Hematopoietic multipotent progenitor cell treated with erythropoietin and hydrocortisone succinate and interleukin-3 and kit ligand, for 8 days (in vitro differentiated cells): ENCODE data around the gene LRRK2.
"Not testable (repeated sequence)": the region's sequence is repeated elsewhere in the genome, so short reads cannot be mapped to it uniquely, and the experiment has no call there.

Experiments
- DNase-seq: peaks from one replicate; pipeline ENCODE4 v3.0.0-alpha.2; 2015

Gene LRRK2

GRCh38 chr12:40248585-40249297, 23.9 kb downstream of the LRRK2 start:
- DNase-seq, result no peak

DNA sequence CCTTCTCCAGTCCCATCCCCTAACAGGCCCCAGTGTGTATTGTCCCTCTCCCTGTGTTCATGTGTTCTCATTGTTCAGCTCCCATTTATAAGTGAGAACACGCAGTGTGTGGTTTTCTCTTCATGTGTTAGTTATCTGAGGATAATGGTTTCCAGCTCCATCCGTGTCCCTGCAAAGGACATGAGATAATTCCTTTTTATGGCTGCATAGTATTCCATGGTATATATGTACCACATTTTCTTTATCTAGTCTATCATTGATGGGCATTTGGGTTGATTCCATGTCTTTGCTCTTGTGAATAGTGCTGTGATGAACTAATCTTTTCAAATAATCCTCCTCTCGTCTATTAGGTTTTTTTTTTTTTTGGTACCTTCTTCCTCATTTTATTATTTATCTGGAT, 25.9 kb downstream of the LRRK2 start:
- DNase-seq, result not testable (repeated sequence)

GRCh38 chr12:40253936-40254335, 29.1 kb downstream of the LRRK2 start:
- DNase-seq, result no peak

DNA sequence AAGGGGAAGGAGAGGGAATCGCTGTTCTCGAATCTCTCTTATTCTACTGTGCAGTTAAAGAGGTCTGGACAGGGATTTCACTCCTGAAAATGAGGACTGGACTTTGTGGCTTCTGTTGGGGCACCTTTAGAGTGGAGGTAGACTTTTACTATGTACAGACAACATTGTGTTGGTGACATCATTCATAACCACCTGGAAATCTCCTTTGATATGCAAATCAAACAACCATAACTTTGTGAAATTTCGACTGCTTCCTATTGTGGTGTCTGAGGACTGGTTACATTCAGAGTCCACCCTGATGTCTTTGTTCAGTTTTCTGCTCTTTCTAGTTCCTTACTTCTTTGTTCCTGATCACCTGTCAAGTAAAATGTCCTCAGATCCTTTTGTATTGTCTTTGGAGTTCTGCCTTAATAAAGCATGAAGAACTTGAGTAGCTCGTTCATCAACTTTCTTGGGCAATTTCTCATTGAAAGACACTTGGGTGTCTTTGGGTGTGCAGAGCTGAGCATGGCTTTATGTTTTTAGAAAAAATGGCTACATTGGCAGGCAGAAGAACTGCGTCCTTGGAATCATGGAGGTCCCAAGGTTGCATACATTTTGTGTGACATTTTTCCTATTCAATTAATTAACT, 29.8 kb downstream of the LRRK2 start:
- no peak for DNase-seq

GRCh38 chr12:40258371-40258770, 33.6 kb downstream of the LRRK2 start:
- no peak for DNase-seq

GRCh38 chr12:40261937-40262336, 37.1 kb downstream of the LRRK2 start:
- no peak for DNase-seq

- DNase-seq, result no peak
Measured at GRCh38 chr12:40262657-40263056, 37.9 kb downstream of the LRRK2 start.

GRCh38 chr12:40263616-40264409, 39.0 kb downstream of the LRRK2 start:
- no peak for DNase-seq

DNA sequence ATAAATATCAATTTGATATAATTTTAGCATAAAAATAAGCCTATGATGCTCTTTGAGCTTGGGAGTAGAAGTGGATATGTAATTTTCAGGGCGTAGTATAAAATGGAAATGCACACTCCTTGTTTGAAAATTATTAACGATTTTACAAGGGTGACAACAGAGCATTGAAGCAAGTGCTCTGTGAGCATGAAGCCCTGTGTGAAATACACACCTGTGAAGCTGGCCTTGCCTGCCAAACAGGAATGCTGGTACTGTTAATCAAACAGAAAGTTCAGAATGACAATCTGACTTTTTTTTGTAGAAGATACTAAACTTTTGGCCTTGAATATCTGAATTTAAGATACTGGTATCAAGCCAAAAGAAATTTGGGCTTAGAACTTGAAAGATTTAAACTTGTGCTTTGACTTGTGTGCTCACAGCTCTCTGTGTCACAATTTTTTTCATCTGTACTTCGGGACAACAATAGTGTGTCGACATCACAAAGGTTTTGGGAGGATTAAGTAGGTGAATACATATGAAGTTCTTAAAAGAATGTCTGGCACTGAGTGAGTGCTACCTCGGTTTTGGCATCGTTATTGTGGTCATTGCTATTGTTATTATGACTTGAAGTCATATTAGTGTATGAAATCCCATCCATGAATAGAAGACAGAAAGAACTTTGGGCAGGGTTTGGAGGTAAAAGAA, 47.3 kb downstream of the LRRK2 start:
- DNase-seq, result no peak

GRCh38 chr12:40281791-40282364, 57.1 kb downstream of the LRRK2 start:
- DNase-seq, result no peak

GRCh38 chr12:40286583-40286982, 61.8 kb downstream of the LRRK2 start:
- no peak for DNase-seq

GRCh38 chr12:40287369-40287975, 62.7 kb downstream of the LRRK2 start:
- no peak for DNase-seq

DNA sequence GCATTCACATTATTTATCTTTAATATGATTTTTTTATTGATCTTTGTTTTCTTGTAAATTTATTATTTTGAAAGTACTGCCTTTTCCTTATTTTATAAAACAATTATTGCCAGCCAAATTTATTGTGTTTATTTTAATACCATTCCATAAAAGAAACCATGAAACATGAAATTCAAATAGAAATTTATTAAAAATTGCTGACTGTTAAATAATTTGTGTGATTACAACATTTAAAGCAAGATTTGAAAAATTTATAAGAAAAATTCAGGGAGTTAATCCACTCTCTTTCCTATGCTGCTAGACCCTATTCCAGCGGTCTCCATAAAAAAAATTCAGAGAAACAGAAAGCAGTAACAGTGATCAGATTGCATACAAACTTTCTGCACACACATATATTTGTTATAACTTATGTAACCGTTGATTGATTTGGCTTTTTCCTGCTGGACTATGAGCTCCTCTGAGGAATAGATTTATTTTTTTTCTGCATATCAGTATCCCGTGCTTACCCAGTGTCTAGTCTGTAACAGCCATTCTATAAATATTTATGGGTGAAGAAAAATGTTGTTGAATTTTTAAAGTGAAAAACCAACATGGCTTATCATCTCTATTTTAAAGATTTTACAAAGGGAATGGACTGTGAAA, 68.1 kb downstream of the LRRK2 start:
- no peak for DNase-seq

DNA sequence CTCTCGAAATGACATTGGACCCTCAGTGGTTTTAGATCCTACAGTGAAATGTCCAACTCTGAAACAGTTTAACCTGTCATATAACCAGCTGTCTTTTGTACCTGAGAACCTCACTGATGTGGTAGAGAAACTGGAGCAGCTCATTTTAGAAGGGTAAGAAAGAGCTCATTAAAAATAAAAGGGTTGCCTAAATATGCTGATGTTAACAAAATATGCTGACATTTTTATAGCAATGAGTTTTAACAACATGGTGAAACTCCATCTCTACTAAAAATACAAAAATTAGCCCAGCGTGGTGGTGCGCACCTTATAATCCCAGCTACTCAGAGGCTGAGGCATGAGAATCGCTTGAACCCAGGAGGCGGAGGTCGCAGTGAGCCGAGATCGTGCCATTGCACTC, 73.5 kb downstream of the LRRK2 start:
- DNase-seq, result no peak

- no peak for DNase-seq
Measured at GRCh38 chr12:40300490-40300889, 75.7 kb downstream of the LRRK2 start.

DNA sequence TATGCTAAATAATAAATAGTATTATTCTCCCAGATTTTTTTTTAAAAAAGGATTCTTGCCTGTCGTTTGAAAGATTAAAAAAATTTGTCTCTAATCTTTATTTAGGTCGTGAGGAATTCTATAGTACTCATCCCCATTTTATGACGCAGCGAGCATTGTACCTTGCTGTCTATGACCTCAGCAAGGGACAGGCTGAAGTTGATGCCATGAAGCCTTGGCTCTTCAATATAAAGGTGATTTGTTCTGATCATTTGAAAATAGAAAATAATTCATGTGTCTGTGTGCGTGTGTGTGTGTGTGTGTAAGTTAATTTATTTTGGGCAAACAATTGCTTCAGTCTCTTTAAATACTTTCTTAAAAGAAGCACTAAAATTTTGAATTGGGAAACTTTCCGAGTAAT, 84.2 kb downstream of the LRRK2 start:
- no peak for DNase-seq

- DNase-seq, result no peak
Measured at GRCh38 chr12:40310211-40310610, 85.4 kb downstream of the LRRK2 start.

- no peak for DNase-seq
Measured at GRCh38 chr12:40312196-40312595, 87.4 kb downstream of the LRRK2 start.

GRCh38 chr12:40312982-40313576, 88.3 kb downstream of the LRRK2 start:
- no peak for DNase-seq

DNA sequence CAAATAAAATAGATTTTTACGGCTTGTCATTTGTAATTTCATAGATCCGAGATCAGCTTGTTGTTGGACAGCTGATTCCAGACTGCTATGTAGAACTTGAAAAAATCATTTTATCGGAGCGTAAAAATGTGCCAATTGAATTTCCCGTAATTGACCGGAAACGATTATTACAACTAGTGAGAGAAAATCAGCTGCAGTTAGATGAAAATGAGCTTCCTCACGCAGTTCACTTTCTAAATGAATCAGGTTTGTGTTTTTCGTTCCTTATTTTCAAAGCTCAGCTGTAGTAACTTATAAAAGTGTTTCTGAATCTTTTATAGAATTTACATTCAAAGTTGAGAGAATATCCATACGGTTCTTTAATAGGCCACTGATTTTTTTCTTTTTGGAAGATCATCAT, 89.1 kb downstream of the LRRK2 start:
- no peak for DNase-seq

DNA sequence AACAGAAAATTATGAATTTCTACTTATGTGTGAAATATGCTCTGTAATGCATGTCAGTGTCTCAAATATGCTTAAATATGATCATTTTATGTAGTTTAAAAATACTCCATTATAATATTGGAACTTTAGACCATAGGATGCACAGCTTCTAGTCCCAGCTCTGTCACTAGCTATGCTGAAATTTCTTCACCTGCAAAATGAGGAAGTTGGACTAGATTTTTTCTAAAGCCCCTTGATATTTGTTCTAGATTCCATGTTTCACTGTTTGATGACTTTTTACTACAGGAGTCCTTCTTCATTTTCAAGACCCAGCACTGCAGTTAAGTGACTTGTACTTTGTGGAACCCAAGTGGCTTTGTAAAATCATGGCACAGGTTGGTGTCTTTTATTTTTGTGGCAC, 90.1 kb downstream of the LRRK2 start:
- DNase-seq, result no peak

DNA sequence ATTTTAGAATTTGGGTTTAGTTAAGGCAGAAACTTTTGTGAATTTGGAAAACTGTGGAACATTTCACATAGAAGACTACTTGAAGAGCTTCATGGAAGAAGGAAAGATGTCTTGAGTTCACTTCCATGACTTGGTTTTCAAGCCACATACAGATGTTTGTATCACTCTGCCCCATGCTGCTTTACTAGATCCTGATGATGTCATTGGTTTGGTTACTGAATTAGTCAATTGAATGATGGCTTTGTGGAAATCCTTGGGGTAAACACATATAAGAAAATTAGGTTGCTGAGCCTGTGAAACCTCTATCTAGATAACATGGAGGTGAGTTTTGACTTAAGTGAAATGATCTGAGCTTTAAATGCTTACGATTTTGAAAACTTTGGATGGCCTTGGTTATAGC, 90.6 kb downstream of the LRRK2 start:
- DNase-seq, result no peak
